AG20443 (cell line): ENCODE data around the gene ATXN7.

Source experiments
- DNase-seq: peaks from one replicate; pipeline ENCODE4 v3.0.0; 2012; ENCODE audit warnings: low spot score, mixed read lengths

ATXN7 gene, protein sequence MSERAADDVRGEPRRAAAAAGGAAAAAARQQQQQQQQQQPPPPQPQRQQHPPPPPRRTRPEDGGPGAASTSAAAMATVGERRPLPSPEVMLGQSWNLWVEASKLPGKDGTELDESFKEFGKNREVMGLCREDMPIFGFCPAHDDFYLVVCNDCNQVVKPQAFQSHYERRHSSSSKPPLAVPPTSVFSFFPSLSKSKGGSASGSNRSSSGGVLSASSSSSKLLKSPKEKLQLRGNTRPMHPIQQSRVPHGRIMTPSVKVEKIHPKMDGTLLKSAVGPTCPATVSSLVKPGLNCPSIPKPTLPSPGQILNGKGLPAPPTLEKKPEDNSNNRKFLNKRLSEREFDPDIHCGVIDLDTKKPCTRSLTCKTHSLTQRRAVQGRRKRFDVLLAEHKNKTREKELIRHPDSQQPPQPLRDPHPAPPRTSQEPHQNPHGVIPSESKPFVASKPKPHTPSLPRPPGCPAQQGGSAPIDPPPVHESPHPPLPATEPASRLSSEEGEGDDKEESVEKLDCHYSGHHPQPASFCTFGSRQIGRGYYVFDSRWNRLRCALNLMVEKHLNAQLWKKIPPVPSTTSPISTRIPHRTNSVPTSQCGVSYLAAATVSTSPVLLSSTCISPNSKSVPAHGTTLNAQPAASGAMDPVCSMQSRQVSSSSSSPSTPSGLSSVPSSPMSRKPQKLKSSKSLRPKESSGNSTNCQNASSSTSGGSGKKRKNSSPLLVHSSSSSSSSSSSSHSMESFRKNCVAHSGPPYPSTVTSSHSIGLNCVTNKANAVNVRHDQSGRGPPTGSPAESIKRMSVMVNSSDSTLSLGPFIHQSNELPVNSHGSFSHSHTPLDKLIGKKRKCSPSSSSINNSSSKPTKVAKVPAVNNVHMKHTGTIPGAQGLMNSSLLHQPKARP

DNA sequence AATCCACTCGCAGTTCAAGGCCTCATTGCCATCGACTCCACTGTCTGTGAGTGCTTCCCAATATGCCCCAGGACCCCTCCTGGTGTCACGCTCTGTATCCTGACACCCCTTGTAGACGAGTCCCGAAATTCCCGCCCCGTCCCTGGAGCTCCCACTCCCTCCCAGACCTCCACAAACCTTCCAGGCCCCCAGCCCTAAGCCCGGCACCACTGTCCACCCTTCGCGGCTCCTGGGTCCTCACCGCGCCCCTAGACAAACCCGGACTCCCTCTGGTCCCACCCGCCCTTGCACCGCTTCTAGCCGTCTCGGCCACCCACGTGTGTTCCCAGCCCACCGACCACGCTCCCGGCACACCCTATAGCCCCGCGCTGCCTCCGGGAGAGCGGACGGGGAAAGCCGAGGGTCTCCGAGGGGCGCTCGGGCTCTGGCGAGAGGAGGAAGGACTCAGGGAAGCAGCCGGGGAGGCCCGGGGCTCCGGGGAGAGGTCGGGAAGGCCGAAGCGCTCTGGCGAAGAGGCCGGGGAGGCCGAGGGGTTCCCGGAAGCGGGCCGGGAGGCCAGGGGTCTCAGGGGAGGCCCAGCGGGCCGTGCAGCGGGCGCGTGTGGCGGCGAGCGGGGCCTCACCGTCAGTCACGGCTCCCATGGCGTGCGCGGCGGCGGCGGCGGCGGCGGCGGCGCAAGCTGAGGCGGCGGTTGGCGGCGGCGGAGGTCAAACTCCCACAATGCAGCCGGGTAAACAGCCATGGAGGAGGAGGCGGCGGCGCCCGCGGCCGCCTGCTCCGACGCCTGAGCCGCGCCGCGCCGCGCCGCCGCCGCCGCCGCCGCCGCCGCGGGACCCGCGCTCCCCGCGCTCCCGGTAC, at the start of gene ATXN7, which contains the start of gene THOC7:
TSS of gene ATXN7 (plus strand) at position 718 of the 858 bp plus-strand sequence. CDS start 48,732 bp downstream, outside the sequence.
TSS of gene THOC7 (minus strand) at position 656 of the 858 bp plus-strand sequence. CDS start at position 641, 15 bp downstream.
- peak; percentile 90 for DNase-seq

GRCh38 chr3:63814237-63814636, 49.4 kb upstream of the ATXN7 start:
- DNase-seq = no peak

DNA sequence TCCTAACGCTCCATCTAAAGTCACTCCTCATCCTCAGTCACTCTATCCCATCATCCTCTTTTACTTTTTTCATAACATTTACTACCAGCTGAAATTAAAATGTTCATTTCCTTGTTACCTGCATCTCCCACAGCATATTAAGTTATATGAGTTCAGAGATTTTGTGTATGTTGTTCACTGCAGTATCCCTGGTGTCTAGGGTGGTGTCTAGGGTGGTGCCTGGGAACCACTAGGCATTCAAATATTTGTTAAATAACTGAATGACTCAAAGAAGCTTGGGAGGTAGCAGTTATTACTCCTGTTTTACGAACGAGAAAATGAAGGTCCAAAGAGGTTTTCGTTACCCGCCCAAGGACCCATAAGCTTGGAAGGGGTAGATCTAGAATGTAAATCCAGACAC, 46.4 kb upstream of the ATXN7 start:
- no peak for DNase-seq

- peak; percentile 67 for DNase-seq
Observed at GRCh38 chr3:63818282-63819150, 45.2 kb upstream of the ATXN7 start.

- no peak for DNase-seq
Observed at GRCh38 chr3:63819151-63819398, 44.6 kb upstream of the ATXN7 start, which contains the start of gene C3orf49. Gene C3orf49, plus strand, starts transcription at chr3:63819299. Its CDS starts 173 bp downstream, at chr3:63819472.

DNA sequence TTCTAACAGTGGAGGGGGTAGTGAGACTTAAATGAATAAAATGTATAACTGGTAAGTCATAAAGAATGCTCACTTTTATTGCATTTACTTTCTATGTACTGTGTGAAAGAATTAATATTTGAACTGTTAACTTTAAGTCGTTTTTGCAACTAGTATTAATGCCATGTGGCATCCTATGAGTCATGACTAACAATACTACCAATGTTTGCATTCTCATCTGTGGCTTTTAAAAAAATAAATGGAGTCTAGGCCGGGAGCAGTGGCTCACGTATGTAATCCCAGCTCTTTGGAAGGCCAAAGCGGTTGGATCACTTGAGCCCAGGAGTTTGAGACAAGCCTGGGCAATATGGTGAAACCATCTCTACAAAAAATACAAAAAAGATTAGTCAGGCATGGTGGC, 39.4 kb upstream of the ATXN7 start:
- DNase-seq = no peak

DNA sequence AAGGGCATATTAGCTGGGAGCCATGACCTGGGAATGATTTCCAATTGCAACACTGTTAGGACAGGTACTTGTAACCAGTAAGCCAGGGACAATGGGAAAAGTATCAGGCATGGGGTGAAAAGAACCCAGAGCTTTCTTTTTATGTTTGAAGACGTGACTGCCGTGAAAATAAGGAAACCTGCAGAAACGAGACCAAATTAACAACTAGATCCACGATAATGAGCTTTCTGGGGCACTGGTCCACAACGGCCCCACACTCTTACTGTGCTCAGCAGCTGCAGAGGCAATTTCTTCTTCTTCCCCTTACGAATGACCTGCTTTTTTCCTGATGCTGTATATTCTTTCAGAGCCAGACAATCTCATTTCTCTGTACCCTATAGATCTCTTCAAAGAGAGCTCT, 33.1 kb upstream of the ATXN7 start:
- DNase-seq = no peak

- no peak for DNase-seq
Observed at GRCh38 chr3:63832395-63832794, 31.3 kb upstream of the ATXN7 start.

GRCh38 chr3:63841704-63842103, 22.0 kb upstream of the ATXN7 start:
- DNase-seq = no peak

- DNase-seq = no peak
Observed at GRCh38 chr3:63842127-63842526, 21.5 kb upstream of the ATXN7 start.

DNA sequence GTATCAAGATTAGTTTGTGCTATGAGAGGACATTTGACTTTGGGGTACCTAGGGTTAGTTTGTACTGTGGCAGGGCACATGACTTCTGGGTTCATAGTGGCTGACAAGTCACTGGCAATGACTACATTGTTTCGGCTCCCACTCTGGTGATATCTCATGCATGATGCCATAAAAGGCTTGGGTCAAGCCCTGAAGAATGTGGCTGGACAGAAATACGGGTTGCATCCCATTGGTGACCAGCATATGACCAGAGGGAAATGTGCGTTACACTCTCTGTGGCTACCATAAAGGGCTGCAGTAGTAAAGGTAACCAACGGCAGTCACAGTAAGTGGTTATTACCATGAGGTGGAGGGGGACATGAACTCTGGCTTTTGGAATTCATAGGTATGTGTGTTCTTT, 18.5 kb upstream of the ATXN7 start:
- DNase-seq = no peak

GRCh38 chr3:63847718-63848450, 15.8 kb upstream of the ATXN7 start:
- no peak for DNase-seq

- DNase-seq = no peak
Observed at GRCh38 chr3:63849175-63849574, 14.5 kb upstream of the ATXN7 start.

DNA sequence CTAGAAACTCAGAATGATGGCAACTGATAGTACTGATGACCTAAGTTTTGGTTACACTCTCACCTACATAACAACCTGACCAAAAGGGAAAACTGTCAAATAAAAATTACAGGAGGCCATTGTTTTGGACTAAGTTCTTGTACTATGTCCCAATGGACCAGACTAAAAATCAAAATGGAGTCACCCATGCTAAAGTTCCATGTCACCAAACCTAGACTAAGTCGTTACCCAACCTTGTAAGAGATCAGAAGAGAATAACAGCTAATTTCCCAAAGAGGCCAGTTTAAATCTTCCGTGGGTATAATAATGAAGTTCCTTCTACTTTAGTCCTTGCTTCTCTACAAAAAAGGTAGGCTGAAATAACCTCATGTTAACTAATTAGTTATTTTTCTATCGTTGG, 12.4 kb upstream of the ATXN7 start:
- no peak for DNase-seq

GRCh38 chr3:63853106-63853505, 10.6 kb upstream of the ATXN7 start:
- no peak for DNase-seq

DNA sequence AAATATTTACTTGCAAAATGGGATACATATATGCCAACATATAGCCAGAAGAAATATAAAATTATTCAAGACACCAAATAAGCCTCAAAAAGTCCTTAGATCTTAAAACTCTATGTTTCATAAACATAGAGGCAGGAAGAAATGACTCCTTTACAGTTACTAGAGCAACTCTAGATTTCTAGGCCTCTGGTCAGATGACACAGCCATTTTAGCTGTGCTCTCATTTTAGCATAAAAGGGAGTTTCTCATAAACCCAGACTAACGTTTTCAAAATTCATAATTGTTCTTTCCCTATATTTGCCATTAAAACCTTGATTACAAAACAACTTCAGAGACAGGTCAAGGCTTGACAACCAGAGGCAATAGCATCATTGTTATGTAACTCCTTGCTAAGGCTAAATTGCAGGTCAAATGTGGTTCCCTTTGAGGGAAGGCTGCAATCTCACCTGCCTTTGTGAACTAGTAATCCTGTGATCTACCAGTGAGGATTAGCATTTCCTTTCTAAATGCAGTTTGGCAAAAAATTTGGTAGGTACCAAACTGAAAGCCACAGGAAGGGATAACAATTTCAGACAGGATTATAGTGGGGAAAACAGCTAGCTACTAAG, 8.2 kb upstream of the ATXN7 start:
- DNase-seq = no peak

DNA sequence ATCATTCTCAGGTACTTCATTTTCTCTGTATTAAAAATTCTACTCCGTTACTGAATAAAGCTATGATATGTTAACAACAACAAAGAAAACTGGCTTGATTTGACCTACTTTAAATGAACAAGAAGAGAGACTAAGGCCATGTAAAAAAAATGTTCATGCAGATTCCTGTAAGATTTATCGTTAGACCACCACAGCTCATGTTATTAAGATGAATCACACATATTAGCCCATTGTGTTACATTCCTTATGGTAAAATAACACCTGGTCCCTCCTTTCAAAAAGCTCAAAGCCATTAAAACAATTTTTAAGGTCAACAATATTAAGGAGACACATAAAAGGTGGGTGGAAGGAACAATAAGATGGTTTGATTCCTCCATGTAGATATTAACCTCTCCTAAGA, 6.4 kb upstream of the ATXN7 start:
- DNase-seq = no peak

GRCh38 chr3:63860776-63861175, 2.9 kb upstream of the ATXN7 start:
- DNase-seq = no peak

DNA sequence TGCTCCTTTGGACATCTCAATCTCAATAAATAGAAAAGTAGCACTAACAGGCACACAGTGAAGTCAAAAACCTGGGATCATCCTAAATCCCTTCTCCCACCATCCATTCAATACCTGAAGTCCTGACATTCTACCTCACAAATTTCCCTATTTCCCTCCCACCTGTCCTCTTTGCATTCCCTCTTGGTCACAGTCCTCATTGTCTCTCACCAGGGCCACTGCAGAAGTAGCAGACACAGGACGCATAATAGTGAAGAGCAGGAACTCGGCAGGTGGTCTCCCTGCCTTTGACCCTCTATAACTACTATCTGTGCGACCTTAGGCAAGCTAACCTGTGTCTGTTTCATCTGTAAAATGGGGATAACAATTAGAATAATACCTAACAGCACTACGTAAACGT, 2.4 kb upstream of the ATXN7 start:
- no peak for DNase-seq

- DNase-seq = no peak
Observed at GRCh38 chr3:63862804-63863149, 890 bp upstream of the ATXN7 start.
